ENCODE results near the gene PRKCA.

- TF ChIP-seq GATA2 (IDR thresholded peaks at IDR 0.05; ENCODE audit: low read depth, low read length) (no peak), GATA3 (IDR thresholded peaks at IDR 0.05; ENCODE audit: low read depth, low read length) (no peak)
Measured at GRCh38 chr17:66822009-66822408, 519.6 kb downstream of the PRKCA start.

Measured in SH-SY5Y (cell line).